ENCODE data around the gene N4BP3. TPM values are rescaled to one million over a fixed set of nuclear protein-coding genes. Genes with fewer than 3 reads are reported as not detected.

N4BP3 gene
- total RNA-seq, 4 donors from 2014 or later, result 0.55 to 2.6 (median 1.2) TPM

GRCh38 chr5:178090856-178091255 is 22.5 kb upstream of the N4BP3 start:
- no peak for DNase-seq
- in situ Hi-C loops (cut with MboI; ENCODE audit: low pct_ligation_motif_present in 1 of 4, low pct_unique_long_range_greater_than_20kb in 1 of 4, low sequenced_read_pairs in 3 of 4), result no loop called here
- TF ChIP-seq, protein P1, sequence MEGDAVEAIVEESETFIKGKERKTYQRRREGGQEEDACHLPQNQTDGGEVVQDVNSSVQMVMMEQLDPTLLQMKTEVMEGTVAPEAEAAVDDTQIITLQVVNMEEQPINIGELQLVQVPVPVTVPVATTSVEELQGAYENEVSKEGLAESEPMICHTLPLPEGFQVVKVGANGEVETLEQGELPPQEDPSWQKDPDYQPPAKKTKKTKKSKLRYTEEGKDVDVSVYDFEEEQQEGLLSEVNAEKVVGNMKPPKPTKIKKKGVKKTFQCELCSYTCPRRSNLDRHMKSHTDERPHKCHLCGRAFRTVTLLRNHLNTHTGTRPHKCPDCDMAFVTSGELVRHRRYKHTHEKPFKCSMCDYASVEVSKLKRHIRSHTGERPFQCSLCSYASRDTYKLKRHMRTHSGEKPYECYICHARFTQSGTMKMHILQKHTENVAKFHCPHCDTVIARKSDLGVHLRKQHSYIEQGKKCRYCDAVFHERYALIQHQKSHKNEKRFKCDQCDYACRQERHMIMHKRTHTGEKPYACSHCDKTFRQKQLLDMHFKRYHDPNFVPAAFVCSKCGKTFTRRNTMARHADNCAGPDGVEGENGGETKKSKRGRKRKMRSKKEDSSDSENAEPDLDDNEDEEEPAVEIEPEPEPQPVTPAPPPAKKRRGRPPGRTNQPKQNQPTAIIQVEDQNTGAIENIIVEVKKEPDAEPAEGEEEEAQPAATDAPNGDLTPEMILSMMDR (IDR thresholded peaks at IDR 0.05), result no peak
- TF ChIP-seq EP300 (IDR thresholded peaks at IDR 0.05; ENCODE audit: low read depth) (no peak), POLR2AphosphoS5 (IDR thresholded peaks at IDR 0.05) (no peak), POLR2A (IDR thresholded peaks at IDR 0.05) (no peak)
- Histone ChIP-seq H3K27ac (no peak overlapping the region), H3K4me3 (no peak overlapping the region), H3K27me3 (peaks cover 20% of the 10 kb centered on the region), H3K36me3 (no peaks in the 10 kb centered on the region), H3K4me1 (no peaks in the 10 kb centered on the region), H3K9me3 (no peaks in the 10 kb centered on the region)
- intact Hi-C loops (cut with DNase I; ENCODE audit: low total_unique reads), result no loop called here
- WGBS, 2 donors (ENCODE audit: low coverage in 1 of 2), result 84 to 100% methylated on average over 3 to 6 of the region's 6 CpGs

- Histone ChIP-seq H3K4me3 (no peak overlapping the region), H3K27ac (no peak overlapping the region), H3K27me3 (peaks cover 4% of the 10 kb centered on the region), H3K9me3 (no peaks in the 10 kb centered on the region), H3K36me3 (no peaks in the 10 kb centered on the region), H3K4me1 (no peaks in the 10 kb centered on the region)
- in situ Hi-C loops (cut with MboI; ENCODE audit: low pct_ligation_motif_present in 1 of 4, low pct_unique_long_range_greater_than_20kb in 1 of 4, low sequenced_read_pairs in 3 of 4) (no loop called here), intact Hi-C loops (cut with DNase I; ENCODE audit: low total_unique reads) (no loop called here)
- 58 to 67% methylated on average over 2 of the region's 2 CpGs for WGBS, 2 donors (ENCODE audit: low coverage in 1 of 2)
- no peak for DNase-seq
- TF ChIP-seq, protein P1 (IDR thresholded peaks at IDR 0.05), result no peak
- TF ChIP-seq POLR2AphosphoS5 (IDR thresholded peaks at IDR 0.05) (no peak), POLR2A (IDR thresholded peaks at IDR 0.05) (no peak), EP300 (IDR thresholded peaks at IDR 0.05; ENCODE audit: low read depth) (no peak)
These were observed 20.2 kb upstream of the N4BP3 start for GRCh38 chr5:178093134-178093533.

DNA sequence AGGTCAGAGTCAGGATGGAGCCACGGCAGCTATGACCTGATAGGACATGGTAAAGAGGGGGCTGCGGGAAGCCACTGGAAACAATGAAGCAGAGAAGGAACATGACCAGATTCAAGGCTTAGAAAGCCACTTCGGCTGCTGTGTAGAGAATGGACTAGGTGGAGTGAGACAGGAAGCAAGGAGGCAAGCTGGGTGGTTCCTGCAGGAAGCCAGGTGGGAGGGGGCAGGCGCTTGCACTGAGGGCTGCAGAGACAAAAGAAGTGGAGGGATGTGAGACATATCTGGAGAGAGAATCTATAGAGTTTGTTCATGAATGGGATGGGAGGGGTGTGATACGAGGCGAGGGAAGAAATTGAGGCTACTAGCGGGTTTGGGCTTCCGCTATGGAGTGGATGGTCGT is 19.0 kb upstream of the N4BP3 start:
- Histone ChIP-seq H3K4me3 (no peak overlapping the region), H3K27me3 (peaks cover 4% of the 10 kb centered on the region), H3K9me3 (no peaks in the 10 kb centered on the region), H3K36me3 (no peaks in the 10 kb centered on the region), H3K27ac (no peak overlapping the region), H3K4me1 (no peaks in the 10 kb centered on the region)
- intact Hi-C loops (cut with DNase I; ENCODE audit: low total_unique reads) (no loop called here), in situ Hi-C loops (cut with MboI; ENCODE audit: low pct_ligation_motif_present in 1 of 4, low pct_unique_long_range_greater_than_20kb in 1 of 4, low sequenced_read_pairs in 3 of 4) (no loop called here)
- TF ChIP-seq EP300 (IDR thresholded peaks at IDR 0.05; ENCODE audit: low read depth) (no peak), POLR2AphosphoS5 (IDR thresholded peaks at IDR 0.05) (no peak), POLR2A (IDR thresholded peaks at IDR 0.05) (no peak)
- TF ChIP-seq, protein P1 (IDR thresholded peaks at IDR 0.05), result no peak
- 76 to 94% methylated on average over 7 to 9 of the region's 9 CpGs for WGBS, 2 donors (ENCODE audit: low coverage in 1 of 2)
- DNase-seq, result no peak

DNA sequence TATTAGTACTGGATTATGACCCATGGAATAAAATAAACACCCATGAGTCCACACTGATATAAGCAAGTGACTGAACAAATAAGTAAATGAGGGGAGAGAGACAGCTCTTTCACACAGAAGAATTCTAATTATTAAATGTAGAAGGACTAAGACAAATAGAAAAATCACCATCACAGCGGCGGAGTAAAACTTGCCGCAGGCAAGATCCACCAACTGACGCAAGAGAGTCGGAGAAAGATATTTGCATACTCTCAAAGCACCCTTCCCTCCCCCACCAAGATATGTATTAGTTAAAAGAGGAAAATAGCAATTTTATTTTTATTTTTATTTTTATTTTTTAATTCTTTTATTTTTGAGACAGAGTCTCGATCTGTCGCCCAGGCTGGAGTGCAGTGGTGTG is 14.6 kb upstream of the N4BP3 start:
- Histone ChIP-seq H3K36me3 (no peaks in the 10 kb centered on the region), H3K9me3 (no peaks in the 10 kb centered on the region), H3K27me3 (no peaks in the 10 kb centered on the region), H3K27ac (no peak overlapping the region), H3K4me1 (peaks cover 0 to 1% (median 0%) of the 10 kb centered on the region in 4 donors), H3K4me3 (no peak overlapping the region)
- no peak for DNase-seq
- 91 to 100% methylated on average over 4 to 7 of the region's 7 CpGs for WGBS, 2 donors (ENCODE audit: low coverage in 1 of 2)
- TF ChIP-seq, protein P1 (IDR thresholded peaks at IDR 0.05), result no peak
- TF ChIP-seq EP300 (IDR thresholded peaks at IDR 0.05; ENCODE audit: low read depth) (no peak), POLR2AphosphoS5 (IDR thresholded peaks at IDR 0.05) (no peak), POLR2A (IDR thresholded peaks at IDR 0.05) (no peak)
- intact Hi-C loops (cut with DNase I; ENCODE audit: low total_unique reads), result no loop called here
- in situ Hi-C loops (cut with MboI; ENCODE audit: low pct_ligation_motif_present in 1 of 4, low pct_unique_long_range_greater_than_20kb in 1 of 4, low sequenced_read_pairs in 3 of 4), result no loop called here

Data from transverse colon (tissue), 4 donors.